Suprapubic skin (tissue), 3 donors: Measurements from ENCODE around the gene SEMA3A.

Source experiments
- CTCF ChIP-seq, 2 donors: fragments of 200-600 bp in 1 of 2; fragments of 450-650 bp in 1 of 2; sonication (generic) in 1 of 2; IDR thresholded peaks; one replicate each; pipeline ENCODE4 v1.5.1; 2016 to 2019; ENCODE audit warnings: antibody characterized with exemption in 2 of 2, mild to moderate bottlenecking in 1 of 2, moderate library complexity in 1 of 2
- POLR2A ChIP-seq, 2 donors: fragments of 450-650 bp; IDR thresholded peaks; one replicate each; pipeline ENCODE4 v1.6.1; 2017; ENCODE audit warnings: antibody characterized with exemption in 2 of 2, mild to moderate bottlenecking in 2 of 2, moderate library complexity in 2 of 2

GRCh38 chr7:84069999-84070500 lies 124.5 kb downstream of the SEMA3A start:
- TF ChIP-seq CTCF (IDR thresholded peaks at IDR 0.05) (no peak), POLR2A (IDR thresholded peaks at IDR 0.05) (no peak)
